Lung (tissue), 12 donors: ENCODE data around the gene ITGA8. TPM values are rescaled to one million over a fixed set of nuclear protein-coding genes. Genes with fewer than 3 reads are reported as not detected.
A peak's percentile ranks its signal among the peaks of the same experiment; 100 is the strongest.

Source experiments
- ATAC-seq: fragments of 200-7000 bp; cut with Tn5 transposase; one replicate; pipeline ENCODE4 v1.9.1; 2020; ENCODE audit warnings: moderate number of reproducible peaks; ENCODE audit not compliant: insufficient read depth, low FRiP score
- DNase-seq, 3 donors: peaks; one replicate each; pipeline ENCODE4 v3.0.0-alpha.2; 2013 to 2017
- H3K27ac ChIP-seq, 2 donors: one replicate each; pipeline ENCODE4 v1.5.1; 2013; ENCODE audit warnings: mild to moderate bottlenecking in 2 of 2, moderate library complexity in 2 of 2, control low read depth in 1 of 2, inconsistent platforms in 1 of 2, low read depth in 1 of 2, low read length in 1 of 2
- H3K27me3 ChIP-seq, 3 donors: one replicate each; pipeline ENCODE4 v1.5.1; 2013; ENCODE audit warnings: low read length in 2 of 3; ENCODE audit not compliant: control insufficient read depth in 3 of 3, insufficient read depth in 3 of 3
- H3K36me3 ChIP-seq, 4 donors: one replicate each; pipeline ENCODE4 v1.5.1; 2013; ENCODE audit warnings: low read length in 4 of 4, mild to moderate bottlenecking in 1 of 4, moderate library complexity in 1 of 4; ENCODE audit not compliant: control insufficient read depth in 4 of 4, insufficient read depth in 4 of 4
- H3K4me1 ChIP-seq, 5 donors: one replicate each; pipeline ENCODE4 v1.5.1; 2013; ENCODE audit warnings: low read length in 5 of 5, mild to moderate bottlenecking in 2 of 5, moderate library complexity in 1 of 5; ENCODE audit not compliant: control insufficient read depth in 5 of 5, insufficient read depth in 5 of 5
- H3K4me3 ChIP-seq: one replicate; pipeline ENCODE4 v1.5.1; 2013; ENCODE audit warnings: mild to moderate bottlenecking, control low read depth, moderate library complexity
- H3K9ac ChIP-seq, 2 donors: one replicate each; pipeline ENCODE4 v1.5.1; 2013; ENCODE audit warnings: low read length in 2 of 2, control low read depth in 1 of 2; ENCODE audit not compliant: insufficient read depth in 1 of 2
- H3K9me3 ChIP-seq, 4 donors: one replicate each; pipeline ENCODE4 v1.5.1; 2013; ENCODE audit warnings: low read length in 3 of 4, mild to moderate bottlenecking in 1 of 4, moderate library complexity in 1 of 4; ENCODE audit not compliant: control insufficient read depth in 4 of 4, insufficient read depth in 3 of 4
- WGBS, 2 donors: extraction: QIAGEN DNeasy Blood & Tissue Kit; methylation state at CpG; one replicate each; pipeline ENCODE4 v1.1.7; 2013; 5-methylcytosine and 5-hydroxymethylcytosine counted together
- polyA plus RNA-seq, 2 donors: library from polyadenylated mRNA; stranded (reverse); fragments of 200-250 nt; gene quantifications; one replicate each; pipeline ENCODE4 v1.2.1, GENCODE V29; 2013
- total RNA-seq, 2 donors: library from RNA; depleted of rRNA in 1 of 2; stranded (reverse); fragments of >200 nt in 1 of 2; gene quantifications; one replicate each; pipeline ENCODE4 v1.2.1, GENCODE V29; 2014 to 2021
- TF ChIP-seq, protein P1 (sequence below): IDR thresholded peaks from 2 replicates; pipeline ENCODE4 v1.5.1; 2012; ENCODE audit warnings: mild to moderate bottlenecking; ENCODE audit errors: control extremely low read depth, extremely low read depth
- donor health status: control.
- donor health status: control.
- donor health status: Bipolar disorder and iron deficiency.
- donor health status: healthy.
- donor health status: DM: yes; HTN: yes; CAD: no.

Gene ITGA8
- total and polyA plus RNA-seq, 4 donors, result 3.9 to 124 (median 13.6) TPM

DNA sequence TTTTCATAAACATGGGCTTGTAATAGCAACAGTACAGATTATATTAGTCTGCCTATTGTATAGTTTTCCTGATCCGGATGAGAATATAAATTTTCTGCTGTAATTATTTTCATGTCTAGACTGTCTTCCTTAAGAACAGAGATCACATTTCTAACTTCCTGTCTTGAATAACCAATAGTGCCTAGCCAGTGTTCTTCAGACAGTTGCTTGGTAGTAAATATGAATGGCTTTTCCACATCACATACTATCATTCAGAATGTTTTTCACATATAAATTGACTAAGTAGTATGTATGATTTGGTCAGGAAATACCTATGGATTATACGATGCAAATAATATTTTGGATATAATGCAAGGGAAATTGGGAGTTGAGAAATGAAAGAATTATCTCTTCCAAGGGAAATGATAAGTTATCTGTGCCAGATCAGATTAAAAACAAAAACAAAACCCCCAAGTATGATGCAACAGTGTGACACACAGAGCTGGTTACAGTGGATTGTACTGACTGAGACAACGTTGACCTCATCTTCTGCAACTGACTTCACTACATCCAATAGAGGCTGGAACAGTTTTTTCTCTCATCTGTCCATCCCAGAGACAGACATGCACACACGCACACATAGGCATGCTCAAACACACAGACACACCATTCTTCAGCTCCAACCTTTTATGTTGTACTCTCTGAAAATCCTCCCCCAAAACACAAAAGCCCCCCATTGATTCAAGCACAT lies 16.4 kb downstream of the ITGA8 start:
- Histone ChIP-seq H3K27me3 (no peaks in the 10 kb centered on the region), H3K4me3 (no peak overlapping the region), H3K9ac (no peak overlapping the region), H3K4me1 (peaks cover 0 to 8% (median 1%) of the 10 kb centered on the region in 5 donors), H3K9me3 (peaks cover 0 to 2% (median 0%) of the 10 kb centered on the region in 4 donors), H3K27ac (no peak overlapping the region), H3K36me3 (peaks cover 0 to 16% (median 5%) of the 10 kb centered on the region in 4 donors)
- ATAC-seq, result no peak
- peak in 1 of 3 donors; percentile 70 for DNase-seq
- TF ChIP-seq, protein P1, sequence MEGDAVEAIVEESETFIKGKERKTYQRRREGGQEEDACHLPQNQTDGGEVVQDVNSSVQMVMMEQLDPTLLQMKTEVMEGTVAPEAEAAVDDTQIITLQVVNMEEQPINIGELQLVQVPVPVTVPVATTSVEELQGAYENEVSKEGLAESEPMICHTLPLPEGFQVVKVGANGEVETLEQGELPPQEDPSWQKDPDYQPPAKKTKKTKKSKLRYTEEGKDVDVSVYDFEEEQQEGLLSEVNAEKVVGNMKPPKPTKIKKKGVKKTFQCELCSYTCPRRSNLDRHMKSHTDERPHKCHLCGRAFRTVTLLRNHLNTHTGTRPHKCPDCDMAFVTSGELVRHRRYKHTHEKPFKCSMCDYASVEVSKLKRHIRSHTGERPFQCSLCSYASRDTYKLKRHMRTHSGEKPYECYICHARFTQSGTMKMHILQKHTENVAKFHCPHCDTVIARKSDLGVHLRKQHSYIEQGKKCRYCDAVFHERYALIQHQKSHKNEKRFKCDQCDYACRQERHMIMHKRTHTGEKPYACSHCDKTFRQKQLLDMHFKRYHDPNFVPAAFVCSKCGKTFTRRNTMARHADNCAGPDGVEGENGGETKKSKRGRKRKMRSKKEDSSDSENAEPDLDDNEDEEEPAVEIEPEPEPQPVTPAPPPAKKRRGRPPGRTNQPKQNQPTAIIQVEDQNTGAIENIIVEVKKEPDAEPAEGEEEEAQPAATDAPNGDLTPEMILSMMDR, result no peak
- 57 to 76% methylated on average over 4 of the region's 4 CpGs for WGBS, 2 donors

DNA sequence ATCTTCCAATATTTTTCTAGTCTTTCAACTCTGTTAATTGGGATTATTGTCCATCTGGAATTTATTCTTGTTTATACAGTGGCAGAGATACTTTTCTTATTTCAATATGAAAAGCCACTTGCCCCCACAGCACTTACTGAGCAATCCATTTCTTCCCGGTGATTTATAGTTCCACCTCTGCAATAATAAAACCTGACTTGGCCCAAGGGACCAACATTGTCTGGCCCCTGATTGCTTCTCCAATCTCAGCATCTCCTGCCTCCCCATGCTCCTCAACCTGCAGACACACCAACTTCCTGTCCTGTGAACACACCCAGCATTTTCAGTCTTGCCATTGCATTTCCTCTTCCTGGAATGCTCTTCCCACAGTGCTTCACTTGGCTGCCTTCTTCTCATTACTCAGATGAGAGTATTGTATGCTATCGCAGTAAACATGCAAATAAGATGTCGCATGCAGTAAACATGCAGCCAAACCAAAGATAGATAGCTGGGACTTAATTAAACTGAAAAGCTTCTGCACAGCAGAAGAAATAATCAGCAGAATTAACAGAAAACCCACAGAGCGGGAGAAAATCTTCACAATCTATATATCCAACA lies 19.5 kb downstream of the ITGA8 start:
- TF ChIP-seq, protein P1, result no peak
- Histone ChIP-seq H3K27me3 (no peaks in the 10 kb centered on the region), H3K36me3 (no peaks in the 10 kb centered on the region), H3K4me1 (peaks cover 0 to 8% (median 1%) of the 10 kb centered on the region in 5 donors), H3K4me3 (no peak overlapping the region), H3K9me3 (peaks cover 0 to 2% (median 0%) of the 10 kb centered on the region in 4 donors), H3K9ac (no peak overlapping the region), H3K27ac (no peak overlapping the region)
- ATAC-seq (no peak), DNase-seq (no peak)
- 81 to 90% methylated on average over 4 of the region's 4 CpGs for WGBS, 2 donors

DNA sequence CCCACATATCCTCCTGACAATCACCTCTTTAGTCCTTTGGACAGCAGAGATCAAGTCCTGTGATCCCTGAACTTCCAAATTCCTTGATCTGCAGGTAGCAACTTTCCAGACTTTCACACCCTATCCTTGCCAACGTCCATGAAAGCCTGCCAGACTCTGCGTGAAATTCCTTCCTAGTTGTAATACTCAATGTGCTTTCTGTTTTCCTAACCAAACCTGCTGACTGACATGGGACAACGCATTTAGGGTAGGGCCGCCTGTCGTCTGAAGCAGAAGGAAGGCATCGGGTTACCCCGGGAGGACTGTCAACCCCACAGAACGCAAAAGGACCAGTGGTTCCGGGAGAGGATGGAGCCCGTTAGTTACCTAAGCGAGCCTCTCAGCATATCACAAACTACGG lies 23.9 kb downstream of the ITGA8 start:
- H3K9ac ChIP-seq, result no peak overlapping the region
- TF ChIP-seq, protein P1, result no peak
- no peak overlapping the region for H3K4me3 ChIP-seq
- peaks cover 0 to 3% (median 0%) of the 10 kb centered on the region in 4 donors for H3K36me3 ChIP-seq
- DNase-seq (no peak), ATAC-seq (no peak)
- no peak overlapping the region for H3K27ac ChIP-seq
- peaks cover 0 to 8% (median 1%) of the 10 kb centered on the region in 5 donors for H3K4me1 ChIP-seq
- no peaks in the 10 kb centered on the region for H3K27me3 ChIP-seq
- WGBS, 2 donors, result 57 to 60% methylated on average over 12 of the region's 12 CpGs
- H3K9me3 ChIP-seq, result peaks cover 0 to 2% (median 0%) of the 10 kb centered on the region in 4 donors
